Epithelial cell of prostate (primary cell): ENCODE results near the gene ARHGAP45.

ENCODE experiments used
- DNase-seq: peaks from one replicate; pipeline ENCODE4 v3.0.0-alpha.2; 2011; ENCODE audit warnings: low read depth, low spot score
- H3K27ac ChIP-seq: fragments of 450-650 bp; 2 replicates; pipeline ENCODE4 v1.5.1; 2017; ENCODE audit warnings: mild to moderate bottlenecking

Gene ARHGAP45

DNA sequence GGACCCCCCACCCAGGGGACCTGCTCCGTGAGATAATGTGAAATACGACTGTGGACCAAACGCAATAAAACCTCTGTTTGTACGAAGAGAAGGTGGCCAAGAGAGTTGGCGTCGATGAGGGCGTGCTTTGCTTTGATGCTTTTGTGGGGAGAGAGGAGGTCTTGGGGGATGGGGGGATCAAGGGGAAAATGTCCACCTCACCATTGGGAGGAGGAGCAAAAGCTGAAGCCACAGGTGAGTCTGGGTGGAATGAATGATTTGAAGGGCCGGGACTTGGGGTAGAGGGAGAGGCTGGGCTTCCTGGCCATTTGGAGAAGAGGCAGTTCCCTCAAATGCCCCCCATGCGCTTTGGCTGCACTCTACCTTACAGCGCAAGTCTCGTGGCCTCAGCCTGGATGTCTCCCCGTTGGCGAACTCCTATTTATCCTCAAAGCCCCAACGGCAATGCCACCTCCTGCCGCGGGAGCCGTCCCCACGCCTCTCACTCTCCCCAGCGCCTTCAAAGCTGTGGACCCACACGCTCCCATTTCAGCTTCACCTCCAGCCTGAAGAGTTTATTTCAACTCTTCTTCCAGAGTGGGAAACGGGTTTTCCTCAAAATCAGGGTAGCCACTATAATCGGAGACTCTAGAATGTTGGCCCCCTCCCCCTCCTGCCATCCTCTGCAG is 27.9 kb upstream of the ARHGAP45 start:
- peak overlapping the region; percentile 66 for H3K27ac ChIP-seq
- no peak for DNase-seq

DNA sequence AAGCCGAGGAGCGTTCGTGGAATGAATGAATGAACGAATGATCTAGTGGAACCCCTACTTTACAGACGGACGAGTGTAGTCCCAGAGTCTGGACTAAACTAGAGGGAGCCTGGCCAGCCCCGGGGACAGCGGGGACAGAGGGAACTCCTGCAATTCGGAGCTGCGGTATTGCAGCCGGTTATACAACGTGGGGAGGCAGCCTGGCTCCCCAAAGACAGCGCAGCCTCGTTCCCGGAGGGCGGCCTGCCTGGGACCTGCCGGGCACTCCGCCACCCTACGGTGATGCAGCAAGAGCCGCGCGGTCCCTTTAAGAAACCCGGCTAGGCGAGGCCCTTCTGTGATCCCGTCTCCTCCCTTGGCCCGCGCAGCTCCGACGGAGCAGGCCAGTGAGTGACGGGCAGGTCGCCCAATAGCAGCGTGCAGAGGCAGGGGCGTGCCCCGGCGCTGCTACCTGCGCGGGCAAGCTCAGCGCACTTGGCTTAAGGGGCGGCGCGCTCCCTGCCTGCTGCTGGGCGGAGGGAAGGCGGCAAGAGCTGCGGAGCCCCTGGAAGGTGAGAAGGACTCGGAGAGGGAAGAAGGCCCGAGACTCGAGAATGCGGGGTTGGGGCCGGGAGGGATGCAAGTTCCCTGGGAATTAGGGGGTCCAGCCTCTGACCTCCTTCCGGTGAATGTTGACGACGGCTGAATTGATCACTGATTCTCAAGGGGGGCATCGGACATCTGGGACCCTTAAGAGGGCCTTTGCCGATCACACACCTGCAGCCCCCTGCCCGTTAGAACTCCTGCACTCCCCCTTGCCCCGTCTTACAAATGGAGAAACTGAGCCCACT is 27.1 kb upstream of the ARHGAP45 start, which contains the start of gene ABCA7:
ABCA7 (plus strand) TSS at position 462 of the 830 bp plus-strand sequence. CDS start 1,255 bp downstream, outside the sequence.
- H3K27ac ChIP-seq: peak within 1 kb of the TSS; percentile 66
- DNase-seq: peak; percentile 92

DNA sequence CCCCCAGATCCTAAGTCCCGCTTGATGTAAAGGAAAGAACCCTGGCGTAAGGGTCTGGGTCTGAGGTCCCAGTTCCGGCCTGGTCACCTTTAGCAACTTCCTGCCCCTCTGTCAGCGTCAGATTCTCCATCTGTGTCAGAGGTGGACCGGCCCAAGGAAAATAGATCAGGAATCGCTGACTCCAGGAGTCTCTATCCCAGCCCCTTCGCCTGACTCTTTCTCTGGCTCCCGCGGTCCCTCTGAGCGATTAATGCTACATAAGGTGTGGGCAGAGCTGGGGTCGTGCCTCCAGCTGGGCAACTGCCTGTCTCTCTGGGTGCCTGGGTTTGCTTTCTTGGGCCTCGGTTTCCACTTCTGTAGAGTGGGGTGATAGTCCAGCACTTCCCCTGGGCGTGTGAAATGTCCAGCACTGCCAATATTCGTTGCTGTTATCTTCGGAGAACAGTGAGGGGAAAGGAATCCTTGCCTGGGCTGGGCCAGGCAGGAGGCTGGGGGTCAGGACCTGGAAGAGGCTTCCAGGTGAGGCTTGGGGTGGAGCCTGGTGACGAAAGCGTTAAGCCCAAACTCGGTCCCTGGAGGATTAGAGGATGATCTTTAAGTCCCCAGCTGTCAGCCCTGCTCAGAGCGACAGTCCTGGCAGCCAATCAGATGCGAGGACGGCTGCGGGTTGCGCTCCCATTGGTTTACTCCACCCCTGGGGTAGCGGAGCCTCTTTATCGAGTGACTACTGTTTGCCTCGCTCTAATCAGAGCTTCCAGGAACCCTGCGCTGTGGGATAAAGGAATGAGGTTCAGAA is 26.3 kb upstream of the ARHGAP45 start:
- peak; percentile 76 for DNase-seq
- H3K27ac ChIP-seq: peak overlapping the region; percentile 66

DNA sequence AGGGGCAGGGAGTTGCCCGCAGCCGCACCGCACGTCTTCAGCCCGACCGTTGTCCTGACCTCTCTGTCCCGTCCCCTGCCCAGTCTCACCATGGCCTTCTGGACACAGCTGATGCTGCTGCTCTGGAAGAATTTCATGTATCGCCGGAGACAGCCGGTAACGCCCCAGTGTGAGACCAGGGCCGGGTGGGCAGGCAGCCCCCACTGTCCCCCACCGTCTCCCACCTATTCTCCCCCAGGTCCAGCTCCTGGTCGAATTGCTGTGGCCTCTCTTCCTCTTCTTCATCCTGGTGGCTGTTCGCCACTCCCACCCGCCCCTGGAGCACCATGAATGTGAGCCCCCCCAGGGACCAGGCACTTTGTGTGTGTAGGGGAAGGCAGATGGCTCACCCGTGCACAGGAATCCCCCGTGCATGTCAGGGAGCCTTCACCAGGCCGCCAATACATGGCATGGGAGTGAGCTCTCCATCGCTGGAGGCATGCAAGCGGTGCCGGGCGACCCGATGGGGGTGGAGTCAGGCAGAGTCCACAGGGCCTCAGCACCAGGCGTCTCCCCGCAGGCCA is 25.6 kb upstream of the ARHGAP45 start:
- no peak overlapping the region for H3K27ac ChIP-seq
- no peak for DNase-seq

DNA sequence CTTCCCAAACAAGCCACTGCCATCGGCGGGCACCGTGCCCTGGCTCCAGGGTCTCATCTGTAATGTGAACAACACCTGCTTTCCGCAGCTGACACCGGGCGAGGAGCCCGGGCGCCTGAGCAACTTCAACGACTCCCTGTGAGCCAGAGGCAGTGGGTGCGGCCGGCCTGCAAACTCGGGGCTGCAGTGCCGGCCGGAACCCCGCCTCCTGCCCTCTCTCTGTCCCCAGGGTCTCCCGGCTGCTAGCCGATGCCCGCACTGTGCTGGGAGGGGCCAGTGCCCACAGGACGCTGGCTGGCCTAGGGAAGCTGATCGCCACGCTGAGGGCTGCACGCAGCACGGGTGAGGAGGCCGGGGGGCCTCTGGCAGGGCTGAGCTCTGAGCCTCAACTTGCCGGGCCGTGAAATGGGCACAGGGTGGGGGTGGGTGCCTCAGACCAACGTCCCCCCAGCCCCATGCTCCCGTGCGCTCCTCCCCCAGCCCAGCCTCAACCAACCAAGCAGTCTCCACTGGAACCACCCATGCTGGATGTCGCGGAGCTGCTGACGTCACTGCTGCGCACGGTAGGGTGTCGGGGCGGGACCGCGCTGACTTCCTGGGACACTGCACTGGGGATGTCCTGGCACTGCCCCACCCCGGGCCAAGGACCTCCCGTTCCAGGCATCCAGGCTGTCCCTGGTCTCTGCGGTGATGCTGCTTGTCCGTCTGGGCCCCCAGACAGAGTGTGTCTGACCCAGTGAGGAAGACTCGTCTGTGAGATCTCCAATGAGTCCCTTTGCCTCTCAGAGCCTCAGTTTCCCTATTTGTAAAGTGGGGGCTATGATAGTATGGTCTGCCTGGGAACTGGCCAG is 24.9 kb upstream of the ARHGAP45 start:
- H3K27ac ChIP-seq: no peak overlapping the region

DNA sequence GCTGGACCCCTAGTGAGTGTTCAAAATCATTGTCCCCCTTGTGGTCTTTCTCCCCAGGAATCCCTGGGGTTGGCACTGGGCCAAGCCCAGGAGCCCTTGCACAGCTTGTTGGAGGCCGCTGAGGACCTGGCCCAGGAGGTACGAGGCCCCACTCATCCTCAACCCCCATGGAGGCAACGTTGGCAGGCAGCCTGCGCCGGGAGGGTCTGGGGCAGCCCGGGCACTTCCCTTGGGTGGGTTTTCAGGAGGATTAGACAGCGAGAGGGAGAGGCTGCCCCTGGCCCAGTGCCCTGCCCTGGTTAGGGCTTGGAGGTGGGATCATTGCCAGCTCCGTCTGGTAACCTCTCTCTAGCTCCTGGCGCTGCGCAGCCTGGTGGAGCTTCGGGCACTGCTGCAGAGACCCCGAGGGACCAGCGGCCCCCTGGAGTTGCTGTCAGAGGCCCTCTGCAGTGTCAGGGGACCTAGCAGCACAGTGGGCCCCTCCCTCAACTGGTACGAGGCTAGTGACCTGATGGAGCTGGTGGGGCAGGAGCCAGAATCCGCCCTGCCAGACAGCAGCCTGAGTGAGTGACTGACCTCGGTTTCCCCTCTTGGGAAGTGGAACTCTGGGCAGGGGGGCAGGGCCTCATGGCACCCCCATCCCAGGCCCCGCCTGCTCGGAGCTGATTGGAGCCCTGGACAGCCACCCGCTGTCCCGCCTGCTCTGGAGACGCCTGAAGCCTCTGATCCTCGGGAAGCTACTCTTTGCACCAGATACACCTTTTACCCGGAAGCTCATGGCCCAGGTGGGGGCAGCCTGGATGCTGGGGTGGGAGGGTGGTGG is 24.1 kb upstream of the ARHGAP45 start:
- no peak overlapping the region for H3K27ac ChIP-seq
- no peak for DNase-seq

More for the DNA sequence above, 24.9 kb upstream of the ARHGAP45 start:
- DNase-seq: no peak

DNA sequence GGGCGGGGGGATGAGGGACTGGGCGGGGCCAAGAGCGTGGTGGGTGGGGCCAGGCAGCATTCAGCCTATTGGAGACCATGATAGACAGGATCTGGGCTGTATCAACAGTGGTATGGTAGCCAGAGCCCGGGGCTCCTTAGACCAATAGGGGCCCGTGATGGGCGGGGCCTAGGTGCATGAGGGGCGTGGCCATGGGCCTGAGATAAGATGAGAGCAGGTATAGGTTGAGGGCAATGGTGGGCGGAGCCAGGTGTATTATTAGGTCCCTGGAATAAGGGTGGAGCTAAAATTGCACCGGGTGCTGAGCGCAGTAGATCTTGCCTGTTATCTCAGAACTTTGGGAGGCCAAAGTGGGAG is 21.7 kb upstream of the ARHGAP45 start:
- no peak for DNase-seq
- no peak overlapping the region for H3K27ac ChIP-seq

DNA sequence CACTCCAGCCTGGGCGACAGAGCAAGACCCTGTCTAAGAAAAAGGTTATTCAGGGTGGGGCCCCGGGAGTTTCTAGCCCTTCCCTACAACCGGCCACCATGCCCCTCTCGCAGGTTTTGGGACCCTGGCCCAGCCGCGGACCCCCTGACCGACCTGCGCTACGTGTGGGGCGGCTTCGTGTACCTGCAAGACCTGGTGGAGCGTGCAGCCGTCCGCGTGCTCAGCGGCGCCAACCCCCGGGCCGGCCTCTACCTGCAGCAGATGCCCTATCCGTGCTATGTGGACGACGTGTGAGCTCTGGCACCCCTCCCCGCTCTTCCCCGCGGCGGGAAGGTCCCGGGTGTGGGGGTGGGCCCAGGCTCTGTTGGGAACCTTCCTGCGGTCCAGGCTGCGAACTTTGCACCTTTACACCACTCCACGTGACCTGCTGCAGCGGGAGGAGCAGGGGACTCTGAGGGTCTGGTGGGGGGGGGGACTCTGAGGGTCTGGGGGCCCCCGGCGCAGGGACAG is 20.8 kb upstream of the ARHGAP45 start:
- DNase-seq: no peak
- H3K27ac ChIP-seq: no peak overlapping the region

DNA sequence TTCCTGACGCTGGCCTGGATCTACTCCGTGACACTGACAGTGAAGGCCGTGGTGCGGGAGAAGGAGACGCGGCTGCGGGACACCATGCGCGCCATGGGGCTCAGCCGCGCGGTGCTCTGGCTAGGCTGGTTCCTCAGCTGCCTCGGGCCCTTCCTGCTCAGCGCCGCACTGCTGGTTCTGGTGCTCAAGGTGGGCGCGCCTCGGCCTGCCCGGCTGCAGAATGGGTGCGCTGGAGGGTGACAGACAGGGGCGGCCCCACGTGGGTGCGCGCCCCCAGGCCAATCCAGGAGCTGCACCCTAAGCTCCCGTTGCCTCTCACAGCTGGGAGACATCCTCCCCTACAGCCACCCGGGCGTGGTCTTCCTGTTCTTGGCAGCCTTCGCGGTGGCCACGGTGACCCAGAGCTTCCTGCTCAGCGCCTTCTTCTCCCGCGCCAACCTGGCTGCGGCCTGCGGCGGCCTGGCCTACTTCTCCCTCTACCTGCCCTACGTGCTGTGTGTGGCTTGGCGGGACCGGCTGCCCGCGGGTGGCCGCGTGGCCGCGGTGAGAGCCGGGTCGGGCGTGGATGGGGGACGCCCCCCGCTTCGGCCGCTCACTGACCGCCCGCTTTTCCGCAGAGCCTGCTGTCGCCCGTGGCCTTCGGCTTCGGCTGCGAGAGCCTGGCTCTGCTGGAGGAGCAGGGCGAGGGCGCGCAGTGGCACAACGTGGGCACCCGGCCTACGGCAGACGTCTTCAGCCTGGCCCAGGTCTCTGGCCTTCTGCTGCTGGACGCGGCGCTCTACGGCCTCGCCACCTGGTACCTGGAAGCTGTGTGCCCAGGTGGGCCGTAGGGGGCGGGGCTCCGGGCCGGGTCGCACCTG is 19.9 kb upstream of the ARHGAP45 start:
- no peak for DNase-seq
- H3K27ac ChIP-seq: no peak overlapping the region

DNA sequence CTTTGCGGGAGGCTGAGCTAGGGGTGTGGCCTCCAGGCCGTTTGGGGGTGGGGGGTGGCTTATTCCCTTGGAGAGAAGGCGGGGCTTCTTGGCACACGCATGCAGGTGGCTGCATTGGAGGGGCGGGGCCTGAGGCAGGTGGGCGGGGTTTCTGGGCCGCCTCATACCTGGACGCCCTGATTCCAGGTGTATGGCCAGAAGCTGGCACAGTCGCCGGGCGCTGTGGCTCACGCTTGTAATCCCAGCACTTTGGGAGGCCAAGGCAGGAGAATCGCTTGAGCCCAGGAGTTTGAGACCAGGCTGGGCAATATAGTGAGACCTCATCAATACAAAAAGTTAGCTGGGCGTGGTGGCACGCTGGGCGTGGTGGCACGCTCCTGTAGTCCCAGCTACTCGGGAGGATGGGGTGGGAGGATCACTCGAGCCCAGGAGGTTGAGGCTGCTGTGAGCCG is 19.2 kb upstream of the ARHGAP45 start:
- DNase-seq: no peak
- H3K27ac ChIP-seq: no peak overlapping the region

DNA sequence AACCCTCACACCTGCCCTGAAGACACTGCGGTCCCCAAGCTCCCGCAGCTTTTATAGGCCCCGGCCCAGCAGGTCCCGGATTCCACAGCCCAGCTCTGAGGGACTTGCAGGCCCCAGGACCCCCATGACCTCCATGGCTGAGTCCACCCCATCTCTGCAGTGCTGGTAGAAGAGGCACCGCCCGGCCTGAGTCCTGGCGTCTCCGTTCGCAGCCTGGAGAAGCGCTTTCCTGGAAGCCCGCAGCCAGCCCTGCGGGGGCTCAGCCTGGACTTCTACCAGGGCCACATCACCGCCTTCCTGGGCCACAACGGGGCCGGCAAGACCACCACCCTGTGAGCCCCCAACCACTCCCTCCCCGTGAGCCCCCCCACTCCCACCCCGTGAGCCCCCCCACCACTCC is 17.9 kb upstream of the ARHGAP45 start:
- no peak overlapping the region for H3K27ac ChIP-seq
- no peak for DNase-seq

DNA sequence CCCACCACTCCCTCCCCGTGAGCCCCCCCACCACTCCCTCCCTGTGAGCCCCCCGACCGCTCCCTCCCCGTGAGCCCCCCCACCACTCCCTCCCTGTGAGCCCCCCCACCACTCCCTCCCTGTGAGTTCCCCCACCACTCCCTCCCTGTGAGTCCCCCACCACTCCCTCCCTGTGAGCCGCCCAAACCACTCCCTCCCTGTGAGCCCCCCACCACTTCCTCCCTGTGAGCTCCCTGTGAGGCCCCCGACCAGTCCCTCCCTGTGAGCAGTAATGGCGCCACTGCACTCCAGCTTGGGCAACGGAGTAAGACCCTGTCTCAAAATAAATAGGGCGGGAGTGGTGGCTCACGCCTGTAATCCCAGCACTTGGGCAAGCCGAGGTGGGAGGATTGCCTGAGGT is 17.2 kb upstream of the ARHGAP45 start:
- DNase-seq: no peak
- no peak overlapping the region for H3K27ac ChIP-seq

DNA sequence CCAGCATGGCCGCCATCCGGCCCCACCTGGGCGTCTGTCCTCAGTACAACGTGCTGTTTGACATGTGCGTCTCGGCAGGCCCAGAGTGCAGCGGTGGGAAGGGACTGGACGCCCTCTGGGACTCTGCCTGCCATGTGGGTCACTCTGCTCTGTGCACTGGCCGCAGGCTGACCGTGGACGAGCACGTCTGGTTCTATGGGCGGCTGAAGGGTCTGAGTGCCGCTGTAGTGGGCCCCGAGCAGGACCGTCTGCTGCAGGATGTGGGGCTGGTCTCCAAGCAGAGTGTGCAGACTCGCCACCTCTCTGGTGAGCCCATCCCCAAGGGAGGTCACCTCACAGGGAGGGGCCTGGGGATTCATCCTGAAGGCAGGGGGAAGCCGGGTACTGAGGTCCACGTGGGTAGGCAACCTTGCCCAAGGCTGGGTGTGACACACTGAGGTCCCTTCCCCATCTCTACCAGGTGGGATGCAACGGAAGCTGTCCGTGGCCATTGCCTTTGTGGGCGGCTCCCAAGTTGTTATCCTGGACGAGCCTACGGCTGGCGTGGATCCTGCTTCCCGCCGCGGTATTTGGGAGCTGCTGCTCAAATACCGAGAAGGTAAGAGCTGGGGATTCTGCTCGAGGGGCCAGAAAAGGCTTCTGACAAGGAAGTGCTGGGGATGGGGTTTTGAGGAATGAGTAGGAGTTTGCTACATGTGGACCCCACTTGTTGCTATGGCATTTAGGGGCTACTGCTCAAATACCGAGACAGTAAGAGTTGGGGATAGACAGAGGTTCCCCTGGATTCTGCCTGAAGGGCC is 15.8 kb upstream of the ARHGAP45 start:
- DNase-seq: no peak
- H3K27ac ChIP-seq: no peak overlapping the region

DNA sequence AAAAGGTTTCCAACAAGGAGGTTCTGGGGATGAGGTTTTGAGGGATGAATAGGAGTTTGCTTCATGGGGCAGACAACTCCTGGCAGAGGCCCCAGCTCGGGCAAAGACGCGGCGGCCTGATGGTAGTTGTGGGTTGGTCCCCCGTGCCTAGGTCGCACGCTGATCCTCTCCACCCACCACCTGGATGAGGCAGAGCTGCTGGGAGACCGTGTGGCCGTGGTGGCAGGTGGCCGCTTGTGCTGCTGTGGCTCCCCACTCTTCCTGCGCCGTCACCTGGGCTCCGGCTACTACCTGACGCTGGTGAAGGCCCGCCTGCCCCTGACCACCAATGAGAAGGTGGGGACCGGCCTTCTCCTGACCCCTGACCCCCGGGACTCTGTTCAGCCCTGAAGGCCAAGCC is 15.2 kb upstream of the ARHGAP45 start:
- DNase-seq: no peak
- no peak overlapping the region for H3K27ac ChIP-seq

DNA sequence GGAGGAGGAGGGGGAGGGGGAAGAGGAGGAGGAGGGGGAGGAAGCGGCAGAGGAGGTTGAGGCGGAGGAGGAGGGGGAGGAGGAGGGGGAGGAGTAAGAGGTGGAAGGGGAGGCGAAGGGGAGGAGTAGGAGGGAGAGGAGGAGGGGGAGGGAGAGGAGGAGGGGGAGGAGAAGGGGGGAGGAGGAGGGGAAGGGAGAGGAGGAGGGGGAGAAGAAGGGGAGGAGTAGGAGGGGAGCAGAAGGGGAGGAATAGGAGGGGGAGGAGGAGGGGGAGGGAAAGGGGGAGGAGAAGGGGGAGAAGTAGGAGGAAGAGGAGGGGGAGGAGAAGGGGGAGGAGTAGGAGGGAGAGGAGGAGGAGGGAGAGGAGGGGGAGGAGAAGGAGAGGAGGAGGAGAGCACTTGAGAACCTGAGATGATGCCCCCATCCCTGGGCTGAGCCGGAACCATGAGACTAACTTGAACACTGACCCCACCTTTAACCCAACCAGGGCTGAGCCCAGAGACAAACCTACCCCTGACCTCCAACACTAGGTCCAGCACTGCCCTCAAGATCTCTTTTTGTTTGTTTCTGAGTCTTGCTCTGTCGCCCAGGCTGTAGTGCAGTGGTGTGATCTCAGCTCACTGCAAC is 14.5 kb upstream of the ARHGAP45 start:
- H3K27ac ChIP-seq: no peak overlapping the region
- DNase-seq: no peak
